Esophagus muscularis mucosa (tissue), 3 donors: Measurements from ENCODE around the gene PRKAG2.

ENCODE experiments used
- CTCF ChIP-seq, 3 experiments: fragments of 200-600 bp in 2 of 3; fragments of 450-650 bp in 1 of 3; sonication (generic) in 2 of 3; IDR thresholded peaks; one replicate each; pipeline ENCODE4 v1.5.1; 2017 to 2019; ENCODE audit warnings: antibody characterized with exemption in 3 of 3, mild to moderate bottlenecking in 2 of 3, moderate library complexity in 1 of 3
- POLR2A ChIP-seq: fragments of 450-650 bp; IDR thresholded peaks from one replicate; pipeline ENCODE4 v1.6.1; 2017; ENCODE audit warnings: antibody characterized with exemption, moderate library complexity, mild to moderate bottlenecking, low read depth

DNA sequence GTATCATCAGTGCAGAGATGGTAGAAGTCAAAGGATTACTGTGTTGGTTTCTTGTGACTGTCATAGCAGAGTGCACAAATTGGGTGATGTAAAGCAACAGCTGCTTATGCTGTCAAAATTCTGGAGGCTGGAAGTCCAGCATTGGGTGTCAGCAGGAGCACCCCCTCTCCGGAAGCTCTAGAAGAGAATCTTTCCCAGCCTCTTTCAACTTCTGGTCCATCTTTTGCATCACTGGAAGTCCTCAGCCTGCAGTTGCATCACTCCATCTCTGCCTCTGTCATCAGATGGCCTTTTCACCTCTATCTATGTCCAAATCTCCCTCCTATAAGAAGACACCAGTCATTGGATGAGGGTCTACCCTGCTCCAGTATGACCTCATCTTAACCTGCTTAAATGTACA is 43.6 kb upstream of the PRKAG2 start:
- TF ChIP-seq CTCF (IDR thresholded peaks at IDR 0.05) (no peak), POLR2A (no peak)
